Left ventricle myocardium inferior (tissue), 1 donor: Measurements from ENCODE around the gene HHIPL1. TPM values are rescaled to one million over a fixed set of nuclear protein-coding genes. Genes with fewer than 3 reads are reported as not detected.

Experiments
- DNase-seq: peaks from one replicate; pipeline ENCODE4 v3.0.0-alpha.2; 2020
- H3K27ac ChIP-seq: fragments of 200-600 bp; replicated peaks from 2 replicates; pipeline ENCODE4 v1.8.0; 2021
- H3K27me3 ChIP-seq: fragments of 200-600 bp; 2 replicates; pipeline ENCODE4 v1.8.0; 2021; ENCODE audit warnings: low read depth
- H3K36me3 ChIP-seq: fragments of 200-600 bp; 2 replicates; pipeline ENCODE4 v1.8.0; 2021
- H3K4me1 ChIP-seq: fragments of 200-600 bp; 2 replicates; pipeline ENCODE4 v1.8.0; 2021
- H3K4me3 ChIP-seq: fragments of 200-600 bp; 2 replicates; pipeline ENCODE4 v1.8.0; 2021; ENCODE audit warnings: mild to moderate bottlenecking, moderate library complexity
- H3K9me3 ChIP-seq: fragments of 200-600 bp; replicated peaks from 2 replicates; pipeline ENCODE4 v1.8.0; 2021
- intact Hi-C: fragments of 100-400 bp; cut with micrococcal nuclease; formaldehyde crosslinking; loops from one replicate; pipeline ENCODE4 v1.11.0; 2022
- total RNA-seq: library from RNA; stranded (reverse); fragmentation: NEBNext Ultra II Directional; extraction: Animal tissue kit (Norgen Biotek cat#: 25700); gene quantifications from one replicate; pipeline ENCODE4 v1.2.1, GENCODE V29; 2021
- TF ChIP-seq, protein P1 (sequence below): fragments of 200-600 bp; IDR thresholded peaks from 2 replicates; pipeline ENCODE4 v1.8.0; 2021; ENCODE audit warnings: antibody characterized with exemption, mild to moderate bottlenecking, borderline replicate concordance
- donor health status: DM: no; HTN: yes; CAD: no; lungs with severe emphysema.

The HHIPL1 gene
- total RNA-seq, 1 donor from 2014 or later: 1.2 TPM

GRCh38 chr14:99699861-99700260 lies 54.9 kb downstream of the HHIPL1 start:
- Histone ChIP-seq H3K9me3 (peaks cover 27% of the 10 kb centered on the region), H3K27ac (no peak overlapping the region), H3K4me1 (peaks cover 6% of the 10 kb centered on the region), H3K36me3 (peaks cover 15% of the 10 kb centered on the region), H3K27me3 (no peaks in the 10 kb centered on the region), H3K4me3 (no peak overlapping the region)
- TF ChIP-seq, protein P1, sequence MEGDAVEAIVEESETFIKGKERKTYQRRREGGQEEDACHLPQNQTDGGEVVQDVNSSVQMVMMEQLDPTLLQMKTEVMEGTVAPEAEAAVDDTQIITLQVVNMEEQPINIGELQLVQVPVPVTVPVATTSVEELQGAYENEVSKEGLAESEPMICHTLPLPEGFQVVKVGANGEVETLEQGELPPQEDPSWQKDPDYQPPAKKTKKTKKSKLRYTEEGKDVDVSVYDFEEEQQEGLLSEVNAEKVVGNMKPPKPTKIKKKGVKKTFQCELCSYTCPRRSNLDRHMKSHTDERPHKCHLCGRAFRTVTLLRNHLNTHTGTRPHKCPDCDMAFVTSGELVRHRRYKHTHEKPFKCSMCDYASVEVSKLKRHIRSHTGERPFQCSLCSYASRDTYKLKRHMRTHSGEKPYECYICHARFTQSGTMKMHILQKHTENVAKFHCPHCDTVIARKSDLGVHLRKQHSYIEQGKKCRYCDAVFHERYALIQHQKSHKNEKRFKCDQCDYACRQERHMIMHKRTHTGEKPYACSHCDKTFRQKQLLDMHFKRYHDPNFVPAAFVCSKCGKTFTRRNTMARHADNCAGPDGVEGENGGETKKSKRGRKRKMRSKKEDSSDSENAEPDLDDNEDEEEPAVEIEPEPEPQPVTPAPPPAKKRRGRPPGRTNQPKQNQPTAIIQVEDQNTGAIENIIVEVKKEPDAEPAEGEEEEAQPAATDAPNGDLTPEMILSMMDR: no peak
- DNase-seq: no peak
- intact Hi-C loops: no loop called here

DNA sequence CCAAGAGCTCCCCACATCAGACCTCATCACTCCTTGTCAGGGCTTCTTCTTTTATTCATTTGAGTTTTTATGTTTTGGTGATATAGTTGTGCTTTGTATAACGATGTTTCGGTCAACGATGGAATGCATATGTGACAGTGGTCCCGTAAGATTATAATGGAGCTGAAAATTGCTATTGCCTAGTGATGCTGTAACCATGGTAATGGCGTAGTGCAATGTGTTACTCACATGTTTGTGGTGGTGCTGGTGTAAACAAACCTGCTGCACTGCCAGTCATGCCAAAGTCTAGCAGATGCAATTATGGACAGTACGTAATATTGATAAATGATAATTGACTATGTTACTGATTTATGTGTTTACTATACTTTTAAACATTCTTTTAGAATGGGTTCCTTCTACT lies 55.5 kb downstream of the HHIPL1 start:
- H3K9me3 ChIP-seq: peaks cover 27% of the 10 kb centered on the region
- no peak overlapping the region for H3K4me3 ChIP-seq
- TF ChIP-seq, protein P1: no peak
- H3K27ac ChIP-seq: no peak overlapping the region
- intact Hi-C loops: no loop called here
- H3K36me3 ChIP-seq: peaks cover 15% of the 10 kb centered on the region
- peaks cover 6% of the 10 kb centered on the region for H3K4me1 ChIP-seq
- H3K27me3 ChIP-seq: no peaks in the 10 kb centered on the region
- DNase-seq: no peak

DNA sequence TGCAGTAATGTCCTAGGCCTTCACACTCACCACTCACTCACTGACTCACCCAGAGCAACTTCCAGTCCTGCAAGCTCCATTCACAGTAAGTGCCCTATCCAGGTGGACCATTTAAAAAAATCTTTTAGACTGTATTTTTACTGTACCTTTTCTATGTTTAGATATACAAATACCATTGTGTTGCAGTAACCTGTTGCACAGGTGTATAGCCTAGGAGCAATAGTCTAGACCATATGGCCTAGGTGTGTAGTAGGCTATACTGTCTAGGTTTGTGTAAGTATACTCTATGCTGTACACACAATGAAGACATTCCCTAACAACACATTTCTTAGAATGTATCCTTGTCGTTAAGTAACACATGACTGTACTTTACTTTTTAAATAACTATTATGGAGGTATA lies 56.3 kb downstream of the HHIPL1 start:
- Histone ChIP-seq H3K4me1 (peaks cover 6% of the 10 kb centered on the region), H3K9me3 (peaks cover 27% of the 10 kb centered on the region), H3K36me3 (peaks cover 15% of the 10 kb centered on the region), H3K27ac (no peak overlapping the region), H3K4me3 (no peak overlapping the region), H3K27me3 (no peaks in the 10 kb centered on the region)
- DNase-seq: no peak
- TF ChIP-seq, protein P1: no peak
- intact Hi-C loops: no loop called here

DNA sequence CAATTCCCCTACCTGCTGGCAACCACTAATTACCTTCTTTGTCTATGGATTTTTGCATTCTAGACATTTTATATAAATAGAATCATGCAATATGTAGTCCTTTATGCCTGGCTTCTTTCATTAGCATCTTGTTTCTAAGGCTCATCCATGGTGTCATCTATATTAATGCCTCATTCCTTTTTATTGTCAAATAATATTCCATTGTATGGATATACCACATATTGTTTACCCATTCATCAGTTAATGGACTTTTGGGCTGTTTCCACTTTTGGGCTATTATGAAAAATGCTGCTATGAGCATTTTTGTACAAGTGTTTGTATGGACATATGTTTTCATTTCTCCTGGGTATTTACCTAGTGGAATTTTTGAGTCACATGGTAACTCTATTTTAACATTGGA lies 57.2 kb downstream of the HHIPL1 start:
- Histone ChIP-seq H3K4me3 (no peak overlapping the region), H3K36me3 (peaks cover 15% of the 10 kb centered on the region), H3K27ac (no peak overlapping the region), H3K4me1 (peaks cover 6% of the 10 kb centered on the region), H3K27me3 (no peaks in the 10 kb centered on the region), H3K9me3 (peaks cover 27% of the 10 kb centered on the region)
- TF ChIP-seq, protein P1: no peak
- no peak for DNase-seq
- intact Hi-C loops: no loop called here

GRCh38 chr14:99703381-99703780 lies 58.5 kb downstream of the HHIPL1 start:
- intact Hi-C loops: no loop called here
- no peak overlapping the region for H3K4me3 ChIP-seq
- no peak for DNase-seq
- peaks cover 5% of the 10 kb centered on the region for H3K4me1 ChIP-seq
- TF ChIP-seq, protein P1: no peak
- peaks cover 27% of the 10 kb centered on the region for H3K9me3 ChIP-seq
- peaks cover 15% of the 10 kb centered on the region for H3K36me3 ChIP-seq
- H3K27ac ChIP-seq: no peak overlapping the region
- H3K27me3 ChIP-seq: no peaks in the 10 kb centered on the region

DNA sequence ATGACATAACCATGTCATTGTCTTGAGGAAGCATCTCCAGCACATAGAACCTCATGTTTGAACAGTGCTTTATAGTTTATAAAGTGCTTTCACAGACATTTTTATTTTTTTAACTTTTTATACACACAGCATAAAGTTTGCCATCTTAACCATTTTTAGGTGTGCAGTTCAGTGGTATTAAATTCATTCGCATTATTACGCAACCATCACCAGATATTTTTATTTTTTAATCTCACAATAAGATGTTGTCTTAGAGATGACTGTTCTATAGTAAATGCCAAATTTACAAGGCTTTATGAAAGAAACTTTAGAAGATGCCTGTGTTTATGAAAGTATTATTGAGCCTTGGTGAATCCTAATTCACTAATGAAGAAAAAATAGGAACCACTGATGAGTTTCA lies 59.1 kb downstream of the HHIPL1 start:
- intact Hi-C loops: no loop called here
- DNase-seq: no peak
- Histone ChIP-seq H3K27ac (no peak overlapping the region), H3K9me3 (peaks cover 27% of the 10 kb centered on the region), H3K4me1 (no peaks in the 10 kb centered on the region), H3K27me3 (no peaks in the 10 kb centered on the region), H3K4me3 (no peak overlapping the region), H3K36me3 (peaks cover 15% of the 10 kb centered on the region)
- TF ChIP-seq, protein P1: no peak
